HG03095 (cell line): ENCODE measurements around the gene RABGAP1L.
"Not testable (repeated sequence)": the region's sequence is repeated elsewhere in the genome, so short reads cannot be mapped to it uniquely, and the experiment has no call there.

ENCODE experiments used
- ATAC-seq: cut with Tn5 transposase; IDR thresholded peaks from one replicate; pipeline ENCODE4 v1.9.1; 2021; ENCODE audit warnings: moderate library complexity; ENCODE audit not compliant: unreplicated experiment

The RABGAP1L gene

GRCh38 chr1:174358344-174358743 lies 199.0 kb downstream of the RABGAP1L start:
- no peak for ATAC-seq

GRCh38 chr1:174358786-174359453 lies 199.6 kb downstream of the RABGAP1L start:
- no peak for ATAC-seq

DNA sequence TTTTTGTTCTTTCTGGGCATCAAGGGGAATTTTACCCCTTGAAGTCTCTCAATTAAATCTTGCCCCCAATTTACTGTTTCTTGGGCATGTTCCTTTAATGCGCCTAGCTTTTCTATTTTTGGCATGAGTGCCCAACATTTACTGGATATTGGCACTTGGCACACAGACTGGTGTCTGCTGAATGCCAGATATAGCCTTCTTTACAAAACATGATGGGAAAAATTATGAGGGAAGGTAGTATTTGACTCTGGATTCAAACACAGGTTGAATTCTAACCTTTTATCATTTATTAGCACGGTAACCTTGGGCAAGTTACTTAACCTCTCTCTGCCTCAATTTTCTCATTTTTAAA lies 200.1 kb downstream of the RABGAP1L start:
- ATAC-seq, result no peak

GRCh38 chr1:174364996-174365736 lies 205.8 kb downstream of the RABGAP1L start:
- ATAC-seq, result no peak

DNA sequence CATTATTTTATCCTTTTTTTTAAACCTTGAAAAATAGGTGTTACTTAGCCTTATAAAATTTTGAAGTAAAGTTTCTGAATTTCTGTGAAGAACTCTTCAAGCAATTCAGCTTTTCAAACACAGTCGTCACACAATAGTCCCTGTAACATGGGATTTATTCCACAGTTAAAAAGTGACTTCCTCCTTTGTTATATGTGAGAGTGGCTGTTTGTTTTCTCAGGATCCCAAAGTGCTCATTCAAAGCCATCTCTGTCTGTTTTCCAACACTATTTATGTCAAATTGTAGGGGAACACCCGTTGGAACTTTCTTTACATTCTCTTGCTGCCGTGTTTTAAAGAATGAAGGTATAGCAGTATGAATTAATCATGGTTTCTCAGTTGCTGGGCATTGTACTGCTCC lies 207.6 kb downstream of the RABGAP1L start:
- ATAC-seq, result no peak

DNA sequence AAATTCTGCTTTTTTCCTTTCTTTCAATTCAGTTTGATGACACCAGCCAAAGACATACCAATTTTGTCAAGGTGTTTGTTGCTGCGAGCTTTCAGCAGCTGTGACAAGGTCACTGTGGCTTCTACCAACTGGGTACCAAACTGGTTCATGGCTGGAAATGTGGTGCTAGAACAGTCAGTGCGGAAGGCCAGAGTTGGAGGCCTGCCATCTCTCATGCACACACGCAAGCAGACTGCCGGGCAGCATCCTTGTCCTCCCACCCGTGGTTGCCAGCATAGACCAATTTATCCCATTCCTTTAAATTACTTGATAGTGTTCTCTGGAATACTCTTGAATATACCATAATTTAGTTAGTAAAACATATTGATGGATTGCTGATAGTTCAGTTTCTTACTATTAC lies 208.6 kb downstream of the RABGAP1L start:
- no peak for ATAC-seq

GRCh38 chr1:174376030-174376429 lies 216.7 kb downstream of the RABGAP1L start:
- no peak for ATAC-seq

- no peak for ATAC-seq
These were observed 232.4 kb downstream of the RABGAP1L start for GRCh38 chr1:174391716-174392115.

GRCh38 chr1:174393885-174394284 lies 234.6 kb downstream of the RABGAP1L start:
- no peak for ATAC-seq

GRCh38 chr1:174397261-174397660 lies 237.9 kb downstream of the RABGAP1L start:
- no peak for ATAC-seq

DNA sequence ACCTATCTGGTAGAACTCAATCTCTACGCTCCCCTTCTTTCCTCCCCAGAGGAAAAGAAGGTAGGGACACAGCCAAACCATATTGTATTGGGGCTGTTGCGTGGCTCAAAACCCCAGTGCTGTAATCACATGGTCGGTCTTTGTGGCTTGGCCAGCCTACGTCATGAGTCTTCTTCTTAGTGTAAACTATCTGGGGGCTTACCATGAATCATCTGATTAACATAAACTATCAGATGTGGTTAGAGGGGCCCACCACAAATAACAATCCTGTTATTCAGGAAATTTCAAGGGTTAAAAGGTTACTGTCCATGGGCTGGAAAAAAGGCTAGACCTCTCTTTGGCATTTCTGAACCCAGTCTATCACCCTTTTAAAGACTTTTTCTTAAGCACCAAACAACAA lies 238.9 kb downstream of the RABGAP1L start:
- no peak for ATAC-seq

- ATAC-seq, result no peak
These were observed 239.9 kb downstream of the RABGAP1L start for GRCh38 chr1:174399211-174399610.

- no peak for ATAC-seq
These were observed 241.8 kb downstream of the RABGAP1L start for GRCh38 chr1:174401075-174401474.

GRCh38 chr1:174405219-174405618 lies 245.9 kb downstream of the RABGAP1L start:
- no peak for ATAC-seq

DNA sequence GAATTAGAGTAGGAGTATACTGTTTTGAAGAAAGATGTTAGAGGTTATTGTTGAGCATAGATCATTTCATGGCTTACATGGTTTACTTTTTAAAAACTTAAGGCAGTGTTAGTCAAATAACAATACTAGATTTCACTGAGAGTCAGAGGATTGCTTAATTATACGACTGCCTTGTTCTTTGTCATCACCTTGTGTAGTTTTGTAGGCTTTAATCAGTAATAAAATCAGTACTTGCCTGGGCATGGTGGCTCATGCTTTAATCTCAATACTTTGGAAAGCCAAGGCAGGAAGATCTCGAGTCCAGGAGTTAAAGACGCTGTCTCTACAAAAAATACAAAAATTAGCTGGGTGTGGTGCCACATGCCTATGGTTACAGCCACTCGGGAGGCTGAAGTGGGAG lies 247.1 kb downstream of the RABGAP1L start:
- ATAC-seq, result no peak

GRCh38 chr1:174407665-174408064 lies 248.3 kb downstream of the RABGAP1L start:
- ATAC-seq, result no peak

DNA sequence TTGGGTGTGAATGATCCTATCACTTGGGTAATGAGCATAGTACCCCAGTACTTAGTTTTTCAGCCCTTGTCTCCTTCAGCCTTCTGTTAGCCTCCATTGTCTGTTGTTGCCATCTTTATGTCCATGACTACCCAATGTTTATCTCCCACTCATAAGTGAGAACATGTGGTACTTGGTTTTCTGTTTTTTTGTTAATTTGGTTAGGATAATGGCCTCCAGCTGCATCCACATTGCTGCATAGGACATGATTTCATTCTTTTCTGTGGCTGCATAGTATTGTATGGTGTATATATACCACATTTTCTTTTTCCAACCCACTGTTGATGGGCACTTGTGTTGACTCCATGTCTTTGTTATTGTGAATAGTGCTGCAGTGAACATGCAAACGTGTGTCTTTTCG lies 248.8 kb downstream of the RABGAP1L start:
- ATAC-seq, result no peak

DNA sequence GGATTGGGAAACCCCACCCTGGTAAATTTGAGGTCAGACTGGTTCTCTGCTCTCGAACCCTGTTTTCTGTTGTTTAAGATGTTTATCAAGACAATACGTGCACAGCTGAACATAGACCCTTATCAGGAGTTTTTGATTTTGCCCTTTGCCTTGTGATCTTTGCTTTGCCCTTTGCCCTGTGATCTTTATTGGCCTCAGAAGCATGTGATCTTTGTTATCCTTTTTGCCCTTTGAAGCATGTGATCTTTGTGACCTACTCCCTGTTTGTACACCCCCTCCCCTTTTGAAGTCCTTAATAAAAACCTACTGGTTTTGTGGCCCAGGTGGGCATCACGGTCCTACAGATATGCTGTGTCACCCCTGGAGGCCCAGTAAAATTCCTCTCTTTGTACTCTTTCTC lies 250.5 kb downstream of the RABGAP1L start:
- ATAC-seq, result not testable (repeated sequence)

GRCh38 chr1:174413632-174414031 lies 254.3 kb downstream of the RABGAP1L start:
- no peak for ATAC-seq

DNA sequence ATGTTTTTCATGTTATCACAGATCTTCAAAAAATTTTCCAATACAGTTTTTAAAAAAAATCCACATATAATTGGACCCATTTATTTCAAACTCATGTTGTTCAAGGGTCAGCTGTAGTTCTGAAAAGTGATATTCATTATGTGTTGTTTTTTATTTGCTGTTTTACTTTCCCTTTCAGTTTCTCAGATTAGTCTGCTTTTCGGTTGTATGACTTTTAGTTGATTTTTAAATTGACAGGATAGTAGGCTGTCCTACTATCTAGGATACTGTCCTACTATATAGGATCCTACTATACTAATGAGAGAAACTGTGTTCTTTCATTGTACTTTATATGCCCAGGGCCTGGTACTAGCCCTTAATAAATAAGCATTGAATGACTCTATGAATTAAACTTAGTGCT lies 254.9 kb downstream of the RABGAP1L start:
- no peak for ATAC-seq

GRCh38 chr1:174415506-174415905 lies 256.2 kb downstream of the RABGAP1L start:
- ATAC-seq, result no peak

- no peak for ATAC-seq
These were observed 258.6 kb downstream of the RABGAP1L start for GRCh38 chr1:174417921-174418320.

DNA sequence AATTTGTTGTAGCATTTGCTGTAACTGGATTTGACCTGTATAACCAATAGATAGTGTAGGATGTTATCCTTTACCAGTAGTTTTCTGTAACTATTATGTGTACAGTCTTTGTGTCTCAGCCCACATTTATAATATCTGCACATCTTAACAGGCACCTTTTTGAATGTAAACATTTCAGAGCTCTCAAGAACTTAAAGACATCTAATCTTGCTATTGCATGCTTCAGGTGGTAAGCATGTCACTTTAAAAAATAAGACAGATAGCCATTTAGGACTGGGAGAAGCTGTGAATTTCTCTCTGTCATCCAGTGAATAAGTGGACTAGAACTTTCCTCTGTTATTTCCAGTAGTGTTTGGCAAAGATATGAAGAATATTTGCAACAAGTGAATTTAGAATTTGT lies 265.8 kb downstream of the RABGAP1L start:
- ATAC-seq, result no peak
